IMR-90 (cell line): ENCODE data around the gene EDIL3. TPM values are rescaled to one million over a fixed set of nuclear protein-coding genes. Genes with fewer than 3 reads are reported as not detected.

ENCODE experiments used
- ATAC-seq: fragments of 200-7000 bp; cut with Tn5 transposase; 2 replicates; pipeline ENCODE4 v1.9.1; 2020; ENCODE audit warnings: low read depth, mild to moderate bottlenecking, moderate library complexity
- BruUV-seq: library from RNA; stranded (reverse); fragments of 400-500 nt; replicated peaks from 2 replicates; lab custom pipeline; 2021; lab: Mats Ljungman, UMichigan
- CTCF ChIA-PET: fragments of 300-600 bp; formaldehyde crosslinking; extraction: SDS; loops from one replicate; lab custom pipeline; 2021; ENCODE audit warnings: antibody characterized with exemption; lab: Yijun Ruan, JAX
- POLR2A ChIA-PET: fragments of 300-600 bp; sonication (Branson Sonifier 250); formaldehyde crosslinking; loops from one replicate; lab custom pipeline; 2022; ENCODE audit warnings: antibody characterized with exemption; ENCODE audit not compliant: unreplicated experiment; lab: Charles Lee
- DNase-seq: peaks from one replicate; pipeline ENCODE4 v3.0.0; 2013
- H2AFZ ChIP-seq: replicated peaks from 2 replicates; pipeline ENCODE3; 2013; ENCODE audit warnings: low read length, mild to moderate bottlenecking; ENCODE audit not compliant: poor library complexity
- H2AK5ac ChIP-seq: 2 replicates; pipeline ENCODE4 v1.6.1; 2013; ENCODE audit warnings: low read depth, low read length, inconsistent platforms
- H2AK9ac ChIP-seq: replicated peaks from 2 replicates; pipeline ENCODE3; 2013; ENCODE audit warnings: mild to moderate bottlenecking, low read depth, low read length, moderate library complexity; ENCODE audit not compliant: poor library complexity
- H2BK120ac ChIP-seq: 2 replicates; pipeline ENCODE4 v1.6.1; 2013; ENCODE audit warnings: low read depth, low read length, inconsistent platforms
- H2BK15ac ChIP-seq: 3 replicates; pipeline ENCODE4 v1.6.1; 2013; ENCODE audit warnings: low read depth, low read length, inconsistent platforms
- H2BK20ac ChIP-seq: 2 replicates; pipeline ENCODE4 v1.6.1; 2013; ENCODE audit warnings: low read depth, mild to moderate bottlenecking, inconsistent platforms, low read length, moderate library complexity
- H2BK5ac ChIP-seq: 2 replicates; pipeline ENCODE4 v1.6.1; 2013; ENCODE audit warnings: mild to moderate bottlenecking, low read depth, low read length, inconsistent platforms; ENCODE audit not compliant: poor library complexity, severe bottlenecking
- H3K14ac ChIP-seq: replicated peaks from 2 replicates; pipeline ENCODE4 v1.6.1; 2013; ENCODE audit warnings: low read depth, low read length, inconsistent platforms
- H3K18ac ChIP-seq: 2 replicates; pipeline ENCODE4 v1.6.1; 2013; ENCODE audit warnings: low read depth, low read length, control low read depth
- H3K23ac ChIP-seq: 2 replicates; pipeline ENCODE4 v1.6.1; 2013; ENCODE audit warnings: low read depth, low read length, inconsistent platforms
- H3K27ac ChIP-seq: 2 replicates; pipeline ENCODE4 v1.5.1; 2013; ENCODE audit warnings: mild to moderate bottlenecking, control low read depth, low read length; ENCODE audit not compliant: insufficient read depth
- H3K27me3 ChIP-seq: 2 replicates; pipeline ENCODE4 v1.6.1; 2013; ENCODE audit warnings: low read length; ENCODE audit not compliant: control insufficient read depth, insufficient read depth
- H3K36me3 ChIP-seq: 2 replicates; pipeline ENCODE4 v1.6.1; 2013; ENCODE audit warnings: low read length, mixed read lengths; ENCODE audit not compliant: control insufficient read depth, insufficient read depth
- H3K4ac ChIP-seq: 2 replicates; pipeline ENCODE4 v1.6.1; 2013; ENCODE audit warnings: low read depth, low read length, inconsistent platforms
- H3K4me1 ChIP-seq: 2 replicates; pipeline ENCODE4 v1.6.1; 2013; ENCODE audit warnings: low read length, mixed read lengths; ENCODE audit not compliant: control insufficient read depth, insufficient read depth
- H3K4me2 ChIP-seq: 2 replicates; pipeline ENCODE4 v1.6.1; 2013; ENCODE audit warnings: low read depth, mild to moderate bottlenecking, control low read depth, low read length, moderate library complexity
- H3K4me3 ChIP-seq: 2 replicates; pipeline ENCODE4 v1.5.1; 2013; ENCODE audit warnings: low read depth, mild to moderate bottlenecking, control low read depth, low read length, moderate library complexity; ENCODE audit not compliant: insufficient read depth
- H3K56ac ChIP-seq: 2 replicates; pipeline ENCODE4 v1.6.1; 2013; ENCODE audit warnings: low read length, inconsistent platforms; ENCODE audit not compliant: insufficient read depth; ENCODE audit errors: extremely low read depth
- H3K79me1 ChIP-seq, 2 experiments: 2 replicates each; pipeline ENCODE4 v1.6.1; 2013; ENCODE audit warnings: low read length in 2 of 2, inconsistent platforms in 1 of 2, low read depth in 1 of 2
- H3K9ac ChIP-seq: 2 replicates; pipeline ENCODE4 v1.6.1; 2013; ENCODE audit warnings: low read depth, low read length, control low read depth
- H3K9me1 ChIP-seq: 2 replicates; pipeline ENCODE4 v1.6.1; 2013; ENCODE audit warnings: low read length, inconsistent platforms; ENCODE audit not compliant: insufficient read depth
- H3K9me3 ChIP-seq: 2 replicates; pipeline ENCODE4 v1.6.1; 2013; ENCODE audit warnings: low read length; ENCODE audit not compliant: control insufficient read depth, insufficient read depth
- H4K20me1 ChIP-seq: 2 replicates; pipeline ENCODE4 v1.6.1; 2013; ENCODE audit warnings: low read length, inconsistent platforms; ENCODE audit not compliant: insufficient read depth
- H4K5ac ChIP-seq: 2 replicates; pipeline ENCODE4 v1.6.1; 2013; ENCODE audit warnings: mild to moderate bottlenecking, low read depth, low read length, control low read depth
- H4K8ac ChIP-seq, 2 experiments: 2 replicates each; pipeline ENCODE4 v1.6.1; 2013; ENCODE audit warnings: low read depth in 2 of 2, low read length in 2 of 2, control low read depth in 1 of 2, inconsistent platforms in 1 of 2
- H4K91ac ChIP-seq: 2 replicates; pipeline ENCODE4 v1.6.1; 2013; ENCODE audit warnings: low read depth, low read length, inconsistent platforms; ENCODE audit not compliant: insufficient read depth
- BHLHE40 ChIP-seq: fragments of 150-350 bp; IDR thresholded peaks from 2 replicates; pipeline ENCODE4 v1.6.1; 2016; ENCODE audit warnings: mild to moderate bottlenecking, low read depth, low read length
- CEBPB ChIP-seq: IDR thresholded peaks from 2 replicates; pipeline ENCODE4 v1.6.1; 2012; ENCODE audit warnings: low read depth, low read length, improper control_type of control experiment
- CHD1 ChIP-seq: IDR thresholded peaks from 2 replicates; pipeline ENCODE4 v1.6.1; 2012; ENCODE audit warnings: low read depth, low read length, improper control_type of control experiment
- FOS ChIP-seq: fragments of 150-350 bp; IDR thresholded peaks from 2 replicates; pipeline ENCODE4 v1.6.1; 2016; ENCODE audit warnings: low read depth, low read length
- MAFK ChIP-seq: IDR thresholded peaks from 2 replicates; pipeline ENCODE4 v1.6.1; 2012; ENCODE audit warnings: low read depth, low read length, improper control_type of control experiment
- MAZ ChIP-seq: IDR thresholded peaks from 2 replicates; pipeline ENCODE4 v1.6.1; 2012; ENCODE audit warnings: low read depth, mild to moderate bottlenecking, low read length, improper control_type of control experiment, moderate library complexity, borderline replicate concordance
- MXI1 ChIP-seq: IDR thresholded peaks from 2 replicates; pipeline ENCODE4 v1.6.1; 2012; ENCODE audit warnings: low read depth, mild to moderate bottlenecking, low read length, moderate library complexity, borderline replicate concordance
- NFE2L2 ChIP-seq: fragments of 150-350 bp; IDR thresholded peaks from 2 replicates; pipeline ENCODE4 v1.6.1; 2016; ENCODE audit warnings: low read depth, mild to moderate bottlenecking, low read length
- POLR2A ChIP-seq: IDR thresholded peaks from 2 replicates; pipeline ENCODE4 v1.6.1; 2012; ENCODE audit warnings: mild to moderate bottlenecking, low read depth, low read length
- RAD21 ChIP-seq: IDR thresholded peaks from 2 replicates; pipeline ENCODE4 v1.6.1; 2012; ENCODE audit warnings: low read length, improper control_type of control experiment
- RCOR1 ChIP-seq: IDR thresholded peaks from 2 replicates; pipeline ENCODE4 v1.6.1; 2012; ENCODE audit warnings: mild to moderate bottlenecking, low read length, improper control_type of control experiment; ENCODE audit not compliant: insufficient replicate concordance
- RFX5 ChIP-seq: IDR thresholded peaks from 2 replicates; pipeline ENCODE4 v1.8.0; 2012; ENCODE audit warnings: low read depth, mild to moderate bottlenecking, low read length, moderate library complexity
- SMC3 ChIP-seq: fragments of 150-350 bp; IDR thresholded peaks from 2 replicates; pipeline ENCODE4 v1.6.1; 2016; ENCODE audit warnings: low read depth, mild to moderate bottlenecking, antibody characterized with exemption, low read length, moderate library complexity
- WGBS, 2 experiments: methylation state at CpG; one replicate each; pipeline versions ENCODE4 v1.1.5 to v1.1.7; 2013; ENCODE audit warnings: missing lambda C conversion rate in 2 of 2; ENCODE audit not compliant: insufficient read length in 1 of 2; ENCODE audit errors: extremely low coverage in 2 of 2; 5-methylcytosine and 5-hydroxymethylcytosine counted together
- dilution Hi-C: fragments of 300-500 bp; cut with HindIII; formaldehyde crosslinking; loops from one replicate; pipeline ENCODE4 v1.14.3; 2018; ENCODE audit warnings: low sequenced_read_pairs; ENCODE audit not compliant: unreplicated experiment
- in situ Hi-C: fragments of 300-500 bp; cut with MboI; formaldehyde crosslinking; loops from 3 replicates; pipeline ENCODE4 v1.14.3; 2019; ENCODE audit warnings: low sequenced_read_pairs, inconsistent platforms, mixed read lengths
- intact Hi-C: fragments of 100-400 bp; cut with micrococcal nuclease; formaldehyde crosslinking; loops from 2 replicates; pipeline ENCODE4 v1.10.0; 2022
- polyA plus RNA-seq, 3 experiments: library from polyadenylated mRNA; depleted of rRNA; stranded (reverse); fragments of >200 nt; gene quantifications; 2 replicates each; pipeline ENCODE4 v1.2.3, GENCODE V29; 2012; ENCODE audit warnings: low replicate concordance in 1 of 3
- total RNA-seq: library from RNA; depleted of rRNA; stranded (reverse); fragments of >200 nt; gene quantifications from 2 replicates; pipeline ENCODE4 v1.2.3, GENCODE V29; 2012
- TF ChIP-seq, protein P1 (sequence below): conservative IDR thresholded peaks from 2 replicates; pipeline ENCODE4 v1.5.1; 2012; ENCODE audit warnings: mild to moderate bottlenecking, low read depth, low read length, improper control_type of control experiment
- TF ChIP-seq, protein P2 (sequence below): fragments of 150-350 bp; IDR thresholded peaks from 2 replicates; pipeline ENCODE4 v1.6.1; 2016; ENCODE audit warnings: low read depth, mild to moderate bottlenecking, low read length, moderate library complexity, borderline replicate concordance
- TF ChIP-seq, protein P3 (sequence below): fragments of 150-350 bp; IDR thresholded peaks from 2 replicates; pipeline ENCODE4 v1.6.1; 2017; ENCODE audit warnings: mild to moderate bottlenecking, antibody characterized with exemption, low read length, low read depth

The EDIL3 gene
- total and polyA plus RNA-seq, 2 of the 4 experiments (the other 2 are of a cell fraction): 55.5 to 82.8 TPM

DNA sequence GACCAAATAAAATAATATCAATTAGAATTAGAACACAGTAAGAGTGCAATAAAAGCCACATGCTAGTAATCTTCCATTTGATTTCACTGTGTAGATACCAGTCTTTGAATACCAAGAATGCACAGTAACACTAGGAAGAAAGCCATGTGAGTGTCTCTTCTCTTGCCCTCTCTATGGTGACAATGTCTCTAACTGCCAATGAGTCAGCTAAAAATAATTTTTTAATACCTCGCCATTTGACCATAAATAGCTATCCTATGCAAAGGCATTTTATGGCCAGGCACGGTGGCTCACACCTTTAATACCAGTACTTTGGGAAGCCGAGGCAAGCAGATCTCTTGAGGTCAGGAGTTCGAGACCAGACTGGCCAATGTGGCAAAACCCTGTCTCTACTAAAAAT, 30.6 kb downstream of the EDIL3 start:
- peaks cover 11 to 20% of the 10 kb centered on the region in 2 experiments; a peak in 3 of 4 replicates for H3K79me1 ChIP-seq
- WGBS, 2 experiments: no CpG with 5 or more reads among the region's 4 CpGs

More for the DNA sequence above, 30.6 kb downstream of the EDIL3 start:
- ChIA-PET CTCF (no interaction called here), POLR2A (no interaction called here)
- H3K9me3 ChIP-seq: no peaks in the 10 kb centered on the region
- no peaks in the 10 kb centered on the region for H4K20me1 ChIP-seq
- no peak overlapping the region for H2BK15ac ChIP-seq
- no peak overlapping the region for H3K4me3 ChIP-seq
- intact Hi-C loops (no loop called here), dilution Hi-C loops (no loop called here), in situ Hi-C loops (no loop called here)
- H3K9me1 ChIP-seq: no peaks in the 10 kb centered on the region
- H4K5ac ChIP-seq: no peak overlapping the region
- no peak overlapping the region for H2BK120ac ChIP-seq
- H3K27me3 ChIP-seq: no peaks in the 10 kb centered on the region
- H3K27ac ChIP-seq: no peak overlapping the region
- no peak overlapping the region for H3K56ac ChIP-seq
- H3K23ac ChIP-seq: no peak overlapping the region
- H4K8ac ChIP-seq: no peak overlapping the region
- H3K36me3 ChIP-seq: no peaks in the 10 kb centered on the region
- ATAC-seq: no peak
- no peak overlapping the region for H4K91ac ChIP-seq
- TF ChIP-seq, protein P1, sequence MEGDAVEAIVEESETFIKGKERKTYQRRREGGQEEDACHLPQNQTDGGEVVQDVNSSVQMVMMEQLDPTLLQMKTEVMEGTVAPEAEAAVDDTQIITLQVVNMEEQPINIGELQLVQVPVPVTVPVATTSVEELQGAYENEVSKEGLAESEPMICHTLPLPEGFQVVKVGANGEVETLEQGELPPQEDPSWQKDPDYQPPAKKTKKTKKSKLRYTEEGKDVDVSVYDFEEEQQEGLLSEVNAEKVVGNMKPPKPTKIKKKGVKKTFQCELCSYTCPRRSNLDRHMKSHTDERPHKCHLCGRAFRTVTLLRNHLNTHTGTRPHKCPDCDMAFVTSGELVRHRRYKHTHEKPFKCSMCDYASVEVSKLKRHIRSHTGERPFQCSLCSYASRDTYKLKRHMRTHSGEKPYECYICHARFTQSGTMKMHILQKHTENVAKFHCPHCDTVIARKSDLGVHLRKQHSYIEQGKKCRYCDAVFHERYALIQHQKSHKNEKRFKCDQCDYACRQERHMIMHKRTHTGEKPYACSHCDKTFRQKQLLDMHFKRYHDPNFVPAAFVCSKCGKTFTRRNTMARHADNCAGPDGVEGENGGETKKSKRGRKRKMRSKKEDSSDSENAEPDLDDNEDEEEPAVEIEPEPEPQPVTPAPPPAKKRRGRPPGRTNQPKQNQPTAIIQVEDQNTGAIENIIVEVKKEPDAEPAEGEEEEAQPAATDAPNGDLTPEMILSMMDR: no peak
- no peak for TF ChIP-seq POLR2A
- no peak for TF ChIP-seq FOS
- no peak for TF ChIP-seq CEBPB
- TF ChIP-seq MXI1: no peak
- TF ChIP-seq, protein P2, sequence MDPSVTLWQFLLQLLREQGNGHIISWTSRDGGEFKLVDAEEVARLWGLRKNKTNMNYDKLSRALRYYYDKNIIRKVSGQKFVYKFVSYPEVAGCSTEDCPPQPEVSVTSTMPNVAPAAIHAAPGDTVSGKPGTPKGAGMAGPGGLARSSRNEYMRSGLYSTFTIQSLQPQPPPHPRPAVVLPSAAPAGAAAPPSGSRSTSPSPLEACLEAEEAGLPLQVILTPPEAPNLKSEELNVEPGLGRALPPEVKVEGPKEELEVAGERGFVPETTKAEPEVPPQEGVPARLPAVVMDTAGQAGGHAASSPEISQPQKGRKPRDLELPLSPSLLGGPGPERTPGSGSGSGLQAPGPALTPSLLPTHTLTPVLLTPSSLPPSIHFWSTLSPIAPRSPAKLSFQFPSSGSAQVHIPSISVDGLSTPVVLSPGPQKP: no peak
- no peak for TF ChIP-seq MAZ
- TF ChIP-seq NFE2L2: no peak
- TF ChIP-seq, protein P3, sequence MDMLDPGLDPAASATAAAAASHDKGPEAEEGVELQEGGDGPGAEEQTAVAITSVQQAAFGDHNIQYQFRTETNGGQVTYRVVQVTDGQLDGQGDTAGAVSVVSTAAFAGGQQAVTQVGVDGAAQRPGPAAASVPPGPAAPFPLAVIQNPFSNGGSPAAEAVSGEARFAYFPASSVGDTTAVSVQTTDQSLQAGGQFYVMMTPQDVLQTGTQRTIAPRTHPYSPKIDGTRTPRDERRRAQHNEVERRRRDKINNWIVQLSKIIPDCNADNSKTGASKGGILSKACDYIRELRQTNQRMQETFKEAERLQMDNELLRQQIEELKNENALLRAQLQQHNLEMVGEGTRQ: no peak
- no peak for TF ChIP-seq CHD1
- TF ChIP-seq SMC3: no peak
- no peak for TF ChIP-seq RFX5
- TF ChIP-seq BHLHE40: no peak
- no peak for TF ChIP-seq MAFK
- no peak for TF ChIP-seq RAD21
- no peak for TF ChIP-seq RCOR1
- no peak overlapping the region for H2AFZ ChIP-seq
- no peak overlapping the region for H2BK5ac ChIP-seq
- no peak overlapping the region for H2BK20ac ChIP-seq
- DNase-seq: no peak
- no peak overlapping the region for H3K18ac ChIP-seq
- no TSS peak for BruUV-seq
- H2AK9ac ChIP-seq: no peak overlapping the region
- no peak overlapping the region for H2AK5ac ChIP-seq
- H3K14ac ChIP-seq: no peak overlapping the region
- H3K9ac ChIP-seq: no peak overlapping the region
- no peak overlapping the region for H3K4ac ChIP-seq
- no peak overlapping the region for H3K4me2 ChIP-seq
- H3K4me1 ChIP-seq: no peaks in the 10 kb centered on the region
